ENCODE results near the gene ACSM6.
A peak's percentile ranks its signal among the peaks of the same experiment; 100 is the strongest.

Gene ACSM6

GRCh38 chr10:95245425-95246055 lies 51.5 kb downstream of the ACSM6 start:
- no peak overlapping the region for H3K4me3 ChIP-seq (replicated peaks in 1 of 2; ENCODE audit: low read depth in 2 of 2, low read length in 2 of 2)
- no peak for TF ChIP-seq CTCF (IDR thresholded peaks at IDR 0.05; ENCODE audit: low read depth, low read length)
- DNase-seq (ENCODE audit: low read depth in 2 of 2) = no peak

- DNase-seq (ENCODE audit: low read depth in 2 of 2) = peak; percentile 89
- TF ChIP-seq CTCF (IDR thresholded peaks at IDR 0.05; ENCODE audit: low read depth, low read length) = peak; percentile 73
- H3K4me3 ChIP-seq (replicated peaks in 1 of 2; ENCODE audit: low read depth in 2 of 2, low read length in 2 of 2) = no peak overlapping the region
These were observed 52.6 kb downstream of the ACSM6 start for GRCh38 chr10:95246582-95247051.

- peak; percentile 66 to 81 for DNase-seq (ENCODE audit: low read depth in 2 of 2)
- TF ChIP-seq CTCF (IDR thresholded peaks at IDR 0.05; ENCODE audit: low read depth, low read length) = no peak
- H3K4me3 ChIP-seq (replicated peaks in 1 of 2; ENCODE audit: low read depth in 2 of 2, low read length in 2 of 2) = no peak overlapping the region
These were observed 53.3 kb downstream of the ACSM6 start for GRCh38 chr10:95247200-95247880.

GRCh38 chr10:95247881-95248583 lies 54.0 kb downstream of the ACSM6 start:
- no peak overlapping the region for H3K4me3 ChIP-seq (replicated peaks in 1 of 2; ENCODE audit: low read depth in 2 of 2, low read length in 2 of 2)
- no peak for TF ChIP-seq CTCF (IDR thresholded peaks at IDR 0.05; ENCODE audit: low read depth, low read length)
- DNase-seq (ENCODE audit: low read depth in 2 of 2) = no peak

GRCh38 chr10:95248989-95249388 lies 55.0 kb downstream of the ACSM6 start:
- no peak for DNase-seq (ENCODE audit: low read depth in 2 of 2)
- H3K4me3 ChIP-seq (replicated peaks in 1 of 2; ENCODE audit: low read depth in 2 of 2, low read length in 2 of 2) = no peak overlapping the region
- no peak for TF ChIP-seq CTCF (IDR thresholded peaks at IDR 0.05; ENCODE audit: low read depth, low read length)

GRCh38 chr10:95249467-95249866 lies 55.4 kb downstream of the ACSM6 start:
- no peak for DNase-seq (ENCODE audit: low read depth in 2 of 2)
- no peak for TF ChIP-seq CTCF (IDR thresholded peaks at IDR 0.05; ENCODE audit: low read depth, low read length)
- no peak overlapping the region for H3K4me3 ChIP-seq (replicated peaks in 1 of 2; ENCODE audit: low read depth in 2 of 2, low read length in 2 of 2)
